GM18511 (cell line): ENCODE results near the gene ZMYM3.

Experiments used
- ATAC-seq: cut with Tn5 transposase; IDR thresholded peaks from one replicate; pipeline ENCODE4 v1.9.1; 2021; ENCODE audit warnings: mild to moderate bottlenecking, moderate library complexity; ENCODE audit not compliant: unreplicated experiment

ZMYM3 gene

DNA sequence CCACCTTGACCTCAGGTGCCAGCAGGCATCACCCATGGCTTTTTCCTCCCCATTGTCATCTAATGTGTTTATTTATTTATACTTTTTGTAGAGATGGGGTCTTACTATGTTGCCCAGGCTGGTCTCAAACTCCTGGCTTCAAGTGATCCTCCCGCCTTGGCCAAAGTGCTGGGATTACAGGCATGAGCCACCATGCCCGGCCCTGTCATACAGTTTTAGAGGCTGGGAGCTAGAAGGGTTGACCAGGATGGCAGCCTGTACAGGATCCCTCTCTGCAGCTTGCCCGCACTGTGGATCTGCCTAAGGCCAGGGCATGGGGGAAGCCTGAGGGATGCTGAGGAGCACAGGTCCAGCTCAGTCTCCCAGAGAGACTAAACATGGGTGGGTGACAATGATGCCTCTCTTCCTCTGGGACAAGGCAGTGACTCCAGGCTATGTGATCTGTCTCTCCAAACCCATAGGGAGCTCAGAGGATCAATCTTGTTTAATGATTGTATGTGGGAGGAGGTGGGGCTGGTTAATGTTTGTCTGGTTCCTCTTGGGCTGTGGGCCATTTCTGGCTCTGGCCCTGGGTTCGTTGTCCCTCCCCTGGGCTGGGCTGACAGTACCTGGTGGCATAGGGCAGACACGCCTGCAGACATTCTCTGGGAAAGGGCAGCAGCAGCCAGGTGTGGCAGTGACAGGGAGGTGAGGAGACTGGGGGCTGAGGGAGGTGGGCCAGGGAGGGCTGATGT is 39.2 kb downstream of the ZMYM3 start:
- no peak for ATAC-seq

DNA sequence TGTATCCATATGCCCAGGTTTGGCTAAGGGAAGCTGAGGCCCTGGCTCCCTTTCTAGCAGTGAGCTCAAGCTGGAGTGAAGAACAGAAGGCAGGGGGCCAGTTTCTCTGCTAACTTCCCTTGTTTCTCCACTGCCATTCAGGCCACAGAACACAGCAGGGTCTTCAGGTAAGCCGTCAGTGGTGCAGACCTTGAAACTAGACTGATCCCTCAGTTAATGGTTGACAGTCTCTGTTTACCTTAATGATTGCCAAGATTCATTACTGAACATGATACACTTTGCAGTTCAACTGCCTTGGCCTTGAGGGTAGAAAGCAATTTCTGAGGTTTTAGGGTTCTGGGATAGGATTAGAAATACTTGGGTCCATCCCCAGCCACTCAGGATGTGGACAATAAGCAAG is 39.8 kb downstream of the ZMYM3 start:
- no peak for ATAC-seq

DNA sequence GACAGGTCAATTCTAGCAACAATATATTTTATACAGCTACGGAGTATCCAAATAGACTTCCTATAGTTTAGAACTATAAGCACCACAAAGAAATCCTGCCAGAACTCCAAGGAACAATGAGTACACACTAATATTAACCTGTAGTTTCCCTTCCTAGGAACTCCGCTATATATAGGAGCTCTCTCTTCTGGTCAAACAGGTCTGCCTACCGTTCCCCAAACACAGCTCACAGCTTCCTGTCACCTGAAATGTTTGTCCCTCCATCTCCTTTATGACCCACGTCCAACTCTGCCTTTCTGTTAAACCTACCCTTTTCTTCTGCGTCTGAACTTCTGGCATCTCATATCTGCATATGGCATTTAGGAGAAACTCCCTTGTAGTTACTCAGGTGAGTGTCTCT is 41.4 kb downstream of the ZMYM3 start:
- ATAC-seq: no peak

DNA sequence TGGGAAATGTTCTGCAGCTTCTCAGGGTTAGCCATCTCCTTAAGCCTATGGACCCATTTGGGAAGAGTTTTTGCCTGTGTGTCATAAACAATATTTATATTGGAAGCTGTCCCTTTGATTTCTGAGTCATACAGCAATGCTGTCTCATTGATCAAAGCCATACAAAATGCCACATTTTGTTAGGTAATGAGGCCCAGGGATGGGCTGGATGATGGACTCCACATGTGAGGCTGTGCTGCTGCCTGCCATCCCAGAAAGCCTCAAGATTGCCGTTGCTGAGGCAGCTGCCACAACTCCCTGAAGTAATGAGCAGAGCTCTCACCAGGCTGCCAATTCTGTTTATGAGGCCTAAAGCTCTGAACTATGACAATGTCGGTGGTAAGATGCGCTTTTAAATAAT is 43.1 kb downstream of the ZMYM3 start:
- ATAC-seq: no peak

DNA sequence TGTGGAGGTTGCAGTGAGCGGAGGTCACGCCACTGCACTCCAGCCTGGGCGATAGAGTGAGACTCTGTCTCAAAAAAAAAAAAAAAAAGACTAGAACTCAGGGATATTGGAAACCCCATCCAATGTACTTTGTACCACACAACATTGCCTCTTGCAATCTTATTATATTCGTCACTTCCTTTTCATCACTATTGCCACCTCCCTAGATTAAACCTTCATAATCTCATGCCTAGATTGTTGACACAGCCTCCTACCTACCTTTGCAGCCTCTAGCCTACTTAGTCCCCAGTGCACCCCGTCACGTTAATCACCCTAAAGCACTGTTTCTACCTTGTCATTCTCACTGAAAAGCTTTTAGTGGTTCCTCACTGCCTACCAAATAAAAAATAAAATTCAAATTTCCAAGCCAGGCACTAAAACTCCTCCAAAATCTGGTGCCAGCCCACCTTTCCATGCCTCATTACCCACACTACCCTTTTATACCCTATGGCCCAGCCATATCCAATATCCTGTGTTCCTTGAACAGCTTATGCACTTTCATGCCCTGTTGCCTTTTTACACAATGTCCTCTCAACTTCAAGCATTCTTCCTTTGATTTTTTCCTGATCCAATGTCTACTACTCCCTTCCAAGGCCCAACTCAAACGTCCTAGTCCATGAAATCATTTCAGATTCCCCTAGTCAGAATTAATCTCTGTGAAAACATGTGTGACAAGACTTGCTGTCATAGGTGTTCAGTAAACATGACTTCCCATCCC is 54.5 kb downstream of the ZMYM3 start:
- no peak for ATAC-seq

DNA sequence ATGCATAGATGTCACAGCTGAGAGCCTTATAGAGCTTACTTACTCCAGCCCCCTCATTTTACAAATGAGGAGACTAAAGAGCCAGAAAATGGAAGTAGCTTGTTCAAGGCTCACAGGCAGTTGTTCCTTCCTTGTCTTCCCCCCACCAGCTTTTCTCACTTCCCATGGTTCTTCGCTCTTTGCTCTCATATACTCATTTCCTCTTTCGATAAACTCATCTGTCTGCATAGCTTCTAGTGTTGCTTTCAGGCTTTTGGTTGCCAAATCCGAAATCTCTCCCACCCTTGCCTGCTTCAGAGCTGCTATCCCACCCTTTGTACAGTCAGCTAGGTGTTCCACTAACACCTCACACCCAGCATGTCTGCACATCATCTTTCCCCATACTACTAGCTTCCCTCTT is 55.9 kb downstream of the ZMYM3 start:
- peak; percentile 70 for ATAC-seq

DNA sequence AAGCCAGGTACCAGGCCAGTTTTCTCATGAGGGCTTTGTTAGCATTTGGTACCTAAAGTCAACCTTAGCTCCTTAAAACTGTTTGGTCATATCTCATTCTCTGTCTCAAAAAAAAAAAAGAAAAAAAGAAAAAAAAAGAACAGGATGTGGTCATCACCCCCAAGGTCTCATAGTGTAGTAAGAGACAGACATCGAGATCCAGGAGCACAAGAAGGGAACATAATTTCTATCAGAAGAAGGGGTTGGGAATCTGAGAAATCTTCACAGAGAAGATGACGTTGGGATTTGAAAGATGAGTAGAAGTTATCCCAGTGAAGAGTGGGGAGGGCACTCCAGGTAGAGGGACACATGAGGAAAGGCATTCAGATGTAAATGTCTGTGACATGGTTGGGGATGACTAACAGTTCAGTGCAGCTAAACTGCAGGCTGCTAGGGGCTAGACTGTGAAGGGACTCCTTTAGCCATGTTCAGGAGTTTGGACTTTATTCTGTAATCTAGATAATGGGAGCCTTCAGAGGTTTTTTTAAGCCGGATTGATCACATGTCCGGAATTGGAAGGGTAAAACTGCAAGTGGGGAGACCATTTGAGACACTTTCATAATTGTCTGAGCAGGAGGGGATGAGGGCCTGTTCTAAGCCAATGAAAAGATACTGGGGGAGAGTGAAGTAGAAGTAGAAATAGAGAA is 57.8 kb downstream of the ZMYM3 start:
- peak; percentile 64 for ATAC-seq

DNA sequence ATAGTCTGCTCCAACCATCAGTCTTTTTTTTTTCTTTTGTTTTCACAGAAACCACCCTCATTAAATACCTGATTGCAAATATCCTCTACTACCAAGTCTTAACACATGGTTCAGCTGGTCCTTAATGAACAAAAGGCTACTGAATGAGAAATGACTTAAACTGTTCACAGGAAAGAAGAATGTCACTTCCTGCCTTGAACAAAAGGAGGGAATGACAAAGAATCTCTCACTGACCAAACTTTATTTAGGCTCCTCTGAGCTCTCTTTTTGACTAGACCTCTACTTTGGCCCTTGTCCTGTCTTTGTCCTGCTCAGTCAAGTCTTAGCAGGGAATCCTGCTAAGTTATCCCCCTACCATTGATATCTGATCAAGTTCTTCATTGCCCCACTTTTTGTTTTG is 62.7 kb downstream of the ZMYM3 start:
- no peak for ATAC-seq
